ENCODE results near the gene OPTN. TPM values are rescaled to one million over a fixed set of nuclear protein-coding genes. Genes with fewer than 3 reads are reported as not detected.

The OPTN gene
- total and polyA plus RNA-seq, 2 of the 8 experiments (the other 6 are each of a cell fraction or from before 2014, with no cell fraction given) = 4.8 to 20.1 TPM

DNA sequence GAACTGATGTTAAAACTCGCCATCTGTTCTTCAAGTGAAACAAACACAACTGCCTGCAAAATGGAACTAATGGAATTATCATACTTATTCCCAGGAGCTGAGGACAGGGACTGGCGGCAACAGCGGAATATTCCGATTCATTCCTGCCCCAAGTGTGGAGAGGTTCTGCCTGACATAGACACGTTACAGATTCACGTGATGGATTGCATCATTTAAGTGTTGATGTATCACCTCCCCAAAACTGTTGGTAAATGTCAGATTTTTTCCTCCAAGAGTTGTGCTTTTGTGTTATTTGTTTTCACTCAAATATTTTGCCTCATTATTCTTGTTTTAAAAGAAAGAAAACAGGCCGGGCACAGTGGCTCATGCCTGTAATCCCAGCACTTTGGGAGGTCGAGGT is 36.7 kb downstream of the OPTN start (continued):
- TF ChIP-seq, protein P1, sequence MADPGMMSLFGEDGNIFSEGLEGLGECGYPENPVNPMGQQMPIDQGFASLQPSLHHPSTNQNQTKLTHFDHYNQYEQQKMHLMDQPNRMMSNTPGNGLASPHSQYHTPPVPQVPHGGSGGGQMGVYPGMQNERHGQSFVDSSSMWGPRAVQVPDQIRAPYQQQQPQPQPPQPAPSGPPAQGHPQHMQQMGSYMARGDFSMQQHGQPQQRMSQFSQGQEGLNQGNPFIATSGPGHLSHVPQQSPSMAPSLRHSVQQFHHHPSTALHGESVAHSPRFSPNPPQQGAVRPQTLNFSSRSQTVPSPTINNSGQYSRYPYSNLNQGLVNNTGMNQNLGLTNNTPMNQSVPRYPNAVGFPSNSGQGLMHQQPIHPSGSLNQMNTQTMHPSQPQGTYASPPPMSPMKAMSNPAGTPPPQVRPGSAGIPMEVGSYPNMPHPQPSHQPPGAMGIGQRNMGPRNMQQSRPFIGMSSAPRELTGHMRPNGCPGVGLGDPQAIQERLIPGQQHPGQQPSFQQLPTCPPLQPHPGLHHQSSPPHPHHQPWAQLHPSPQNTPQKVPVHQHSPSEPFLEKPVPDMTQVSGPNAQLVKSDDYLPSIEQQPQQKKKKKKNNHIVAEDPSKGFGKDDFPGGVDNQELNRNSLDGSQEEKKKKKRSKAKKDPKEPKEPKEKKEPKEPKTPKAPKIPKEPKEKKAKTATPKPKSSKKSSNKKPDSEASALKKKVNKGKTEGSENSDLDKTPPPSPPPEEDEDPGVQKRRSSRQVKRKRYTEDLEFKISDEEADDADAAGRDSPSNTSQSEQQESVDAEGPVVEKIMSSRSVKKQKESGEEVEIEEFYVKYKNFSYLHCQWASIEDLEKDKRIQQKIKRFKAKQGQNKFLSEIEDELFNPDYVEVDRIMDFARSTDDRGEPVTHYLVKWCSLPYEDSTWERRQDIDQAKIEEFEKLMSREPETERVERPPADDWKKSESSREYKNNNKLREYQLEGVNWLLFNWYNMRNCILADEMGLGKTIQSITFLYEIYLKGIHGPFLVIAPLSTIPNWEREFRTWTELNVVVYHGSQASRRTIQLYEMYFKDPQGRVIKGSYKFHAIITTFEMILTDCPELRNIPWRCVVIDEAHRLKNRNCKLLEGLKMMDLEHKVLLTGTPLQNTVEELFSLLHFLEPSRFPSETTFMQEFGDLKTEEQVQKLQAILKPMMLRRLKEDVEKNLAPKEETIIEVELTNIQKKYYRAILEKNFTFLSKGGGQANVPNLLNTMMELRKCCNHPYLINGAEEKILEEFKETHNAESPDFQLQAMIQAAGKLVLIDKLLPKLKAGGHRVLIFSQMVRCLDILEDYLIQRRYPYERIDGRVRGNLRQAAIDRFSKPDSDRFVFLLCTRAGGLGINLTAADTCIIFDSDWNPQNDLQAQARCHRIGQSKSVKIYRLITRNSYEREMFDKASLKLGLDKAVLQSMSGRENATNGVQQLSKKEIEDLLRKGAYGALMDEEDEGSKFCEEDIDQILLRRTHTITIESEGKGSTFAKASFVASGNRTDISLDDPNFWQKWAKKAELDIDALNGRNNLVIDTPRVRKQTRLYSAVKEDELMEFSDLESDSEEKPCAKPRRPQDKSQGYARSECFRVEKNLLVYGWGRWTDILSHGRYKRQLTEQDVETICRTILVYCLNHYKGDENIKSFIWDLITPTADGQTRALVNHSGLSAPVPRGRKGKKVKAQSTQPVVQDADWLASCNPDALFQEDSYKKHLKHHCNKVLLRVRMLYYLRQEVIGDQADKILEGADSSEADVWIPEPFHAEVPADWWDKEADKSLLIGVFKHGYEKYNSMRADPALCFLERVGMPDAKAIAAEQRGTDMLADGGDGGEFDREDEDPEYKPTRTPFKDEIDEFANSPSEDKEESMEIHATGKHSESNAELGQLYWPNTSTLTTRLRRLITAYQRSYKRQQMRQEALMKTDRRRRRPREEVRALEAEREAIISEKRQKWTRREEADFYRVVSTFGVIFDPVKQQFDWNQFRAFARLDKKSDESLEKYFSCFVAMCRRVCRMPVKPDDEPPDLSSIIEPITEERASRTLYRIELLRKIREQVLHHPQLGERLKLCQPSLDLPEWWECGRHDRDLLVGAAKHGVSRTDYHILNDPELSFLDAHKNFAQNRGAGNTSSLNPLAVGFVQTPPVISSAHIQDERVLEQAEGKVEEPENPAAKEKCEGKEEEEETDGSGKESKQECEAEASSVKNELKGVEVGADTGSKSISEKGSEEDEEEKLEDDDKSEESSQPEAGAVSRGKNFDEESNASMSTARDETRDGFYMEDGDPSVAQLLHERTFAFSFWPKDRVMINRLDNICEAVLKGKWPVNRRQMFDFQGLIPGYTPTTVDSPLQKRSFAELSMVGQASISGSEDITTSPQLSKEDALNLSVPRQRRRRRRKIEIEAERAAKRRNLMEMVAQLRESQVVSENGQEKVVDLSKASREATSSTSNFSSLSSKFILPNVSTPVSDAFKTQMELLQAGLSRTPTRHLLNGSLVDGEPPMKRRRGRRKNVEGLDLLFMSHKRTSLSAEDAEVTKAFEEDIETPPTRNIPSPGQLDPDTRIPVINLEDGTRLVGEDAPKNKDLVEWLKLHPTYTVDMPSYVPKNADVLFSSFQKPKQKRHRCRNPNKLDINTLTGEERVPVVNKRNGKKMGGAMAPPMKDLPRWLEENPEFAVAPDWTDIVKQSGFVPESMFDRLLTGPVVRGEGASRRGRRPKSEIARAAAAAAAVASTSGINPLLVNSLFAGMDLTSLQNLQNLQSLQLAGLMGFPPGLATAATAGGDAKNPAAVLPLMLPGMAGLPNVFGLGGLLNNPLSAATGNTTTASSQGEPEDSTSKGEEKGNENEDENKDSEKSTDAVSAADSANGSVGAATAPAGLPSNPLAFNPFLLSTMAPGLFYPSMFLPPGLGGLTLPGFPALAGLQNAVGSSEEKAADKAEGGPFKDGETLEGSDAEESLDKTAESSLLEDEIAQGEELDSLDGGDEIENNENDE (IDR thresholded peaks at IDR 0.05; ENCODE audit: insufficient replicate concordance, low read length) = no peak
- no peak for TF ChIP-seq SIRT6 (IDR thresholded peaks at IDR 0.05; ENCODE audit: low read length)
- TF ChIP-seq KDM1A (IDR thresholded peaks at IDR 0.05; ENCODE audit: borderline replicate concordance, low read length) = no peak
- TF ChIP-seq EZH2 (IDR thresholded peaks at IDR 0.05; ENCODE audit: low read depth, low read length, severe bottlenecking) = no peak
- no peak for TF ChIP-seq CHD2 (IDR thresholded peaks at IDR 0.05; ENCODE audit: low read length)

All from H1 (cell line).